ENCODE measurements around the gene ZP4. TPM values are rescaled to one million over a fixed set of nuclear protein-coding genes. Genes with fewer than 3 reads are reported as not detected.

ZP4 gene
- total and polyA plus RNA-seq, 2 of the 8 experiments (the other 6 are each of a cell fraction or from before 2014, with no cell fraction given): not detected

GRCh38 chr1:237894131-237894530 lies 3.4 kb upstream of the ZP4 start:
- Histone ChIP-seq H3K27me3 (replicated peaks in 1 of 4; ENCODE audit: control insufficient read depth in 3 of 4, extremely low read depth in 1 of 4, insufficient read depth in 3 of 4, low read length in 3 of 4) (no peaks in the 10 kb centered on the region), H2AFZ (ENCODE audit: low read length) (no peak overlapping the region), H4K8ac (ENCODE audit: extremely low read depth, insufficient read depth, low read length) (no peak overlapping the region), H4K20me1 (replicated peaks in 1 of 2; ENCODE audit: control insufficient read depth in 1 of 2, insufficient read depth in 2 of 2, low read length in 2 of 2) (no peaks in the 10 kb centered on the region), H2BK12ac (ENCODE audit: low read depth, low read length) (no peak overlapping the region), H3K79me1 (ENCODE audit: low read depth, low read length) (no peaks in the 10 kb centered on the region), H3K9ac (replicated peaks in 1 of 4; ENCODE audit: extremely low read depth in 1 of 4, low read depth in 3 of 4, low read length in 3 of 4) (no peak overlapping the region), H3K4me2 (ENCODE audit: insufficient read depth in 1 of 2, low read depth in 2 of 2, low read length in 2 of 2) (no peak overlapping the region), H3K4ac (replicated peaks; ENCODE audit: insufficient read length, low read depth, low read length) (no peak overlapping the region), H2BK20ac (ENCODE audit: low read length) (no peak overlapping the region), H3K18ac (ENCODE audit: extremely low read depth, low read length) (no peak overlapping the region), H3K4me3 (ENCODE audit: extremely low read depth in 1 of 4, insufficient read depth in 2 of 4, low read depth in 3 of 4, low read length in 4 of 4) (no peak overlapping the region), H3K27ac (ENCODE audit: low read depth, low read length) (no peak overlapping the region), H3K9me3 (ENCODE audit: insufficient read depth in 2 of 2, low read depth in 1 of 2, low read length in 1 of 2) (no peaks in the 10 kb centered on the region), H3K4me1 (replicated peaks in 1 of 4; ENCODE audit: control insufficient read depth in 3 of 4, insufficient read depth in 4 of 4, low read length in 3 of 4) (peaks cover 0 to 3% (median 0%) of the 10 kb centered on the region in 4 experiments; a peak in 1 of 7 replicates), H4K91ac (replicated peaks; ENCODE audit: insufficient read length, low read length) (no peak overlapping the region), H2AK5ac (ENCODE audit: low read depth, low read length) (no peak overlapping the region), H3K23me2 (ENCODE audit: low read depth, low read length) (no peaks in the 10 kb centered on the region), H2BK15ac (ENCODE audit: low read length) (no peak overlapping the region), H3K56ac (replicated peaks; ENCODE audit: insufficient read length, low read depth, low read length) (no peak overlapping the region), H3K23ac (ENCODE audit: insufficient read length) (no peak overlapping the region), H2BK120ac (replicated peaks; ENCODE audit: low read depth, low read length) (no peak overlapping the region), H3K36me3 (ENCODE audit: control insufficient read depth in 2 of 4, insufficient read depth in 4 of 4, low read length in 3 of 4) (no peaks in the 10 kb centered on the region), H4K5ac (ENCODE audit: insufficient read length, low read depth, low read length) (no peak overlapping the region), H3K79me2 (ENCODE audit: control insufficient read depth in 1 of 2, insufficient read depth in 2 of 2, low read length in 2 of 2) (no peaks in the 10 kb centered on the region), H2BK5ac (ENCODE audit: low read depth, low read length) (no peak overlapping the region), H3K14ac (ENCODE audit: insufficient read length) (no peak overlapping the region)
- CTCF ChIA-PET (ENCODE audit: partially characterized antibody): interaction anchor here (1.3 kb wide), 1 partner anchor 44 kb away, joined by 4 read pairs; no protein-coding TSS in a partner anchor
- 94% methylated on average over 3 of the region's 3 CpGs; no CpG with 5 or more reads in 1 of the 2 experiments for WGBS, 2 experiments (ENCODE audit: extremely low coverage in 1 of 2, insufficient coverage in 1 of 2, insufficient read length in 1 of 2, insufficient replicate concordance in 2 of 2, low coverage in 1 of 2, low lambda C conversion rate in 2 of 2, missing lambda C conversion rate in 1 of 2)
- no peak for DNase-seq (ENCODE audit: low read depth in 1 of 2, low spot score in 2 of 2)
- FAIRE-seq: no peak
- POLR2A ChIA-PET (ENCODE audit: partially characterized antibody): no interaction called here
- TF ChIP-seq TCF12 (IDR thresholded peaks at IDR 0.05; ENCODE audit: low read depth, low read length): no peak
- TF ChIP-seq SP1 (IDR thresholded peaks at IDR 0.05; ENCODE audit: low read depth, low read length): no peak
- TF ChIP-seq E2F6 (IDR thresholded peaks at IDR 0.05): no peak
- no peak for TF ChIP-seq ATF3 (IDR thresholded peaks at IDR 0.05; ENCODE audit: insufficient read depth, low read depth, low read length)
- TF ChIP-seq TAF7 (optimal IDR thresholded peaks at IDR 0.05; ENCODE audit: borderline replicate concordance, low read depth, low read length): no peak
- no peak for TF ChIP-seq JUN (IDR thresholded peaks at IDR 0.05; ENCODE audit: low read depth, low read length)
- no peak for TF ChIP-seq SP4 (IDR thresholded peaks at IDR 0.05; ENCODE audit: low read length)
- TF ChIP-seq CHD1 (IDR thresholded peaks at IDR 0.05; ENCODE audit: low read depth, low read length): no peak
- TF ChIP-seq ATF2 (IDR thresholded peaks at IDR 0.05; ENCODE audit: low read length): no peak
- no peak for TF ChIP-seq USF2 (IDR thresholded peaks at IDR 0.05; ENCODE audit: low read length)
- TF ChIP-seq CREB1 (IDR thresholded peaks at IDR 0.05): no peak
